Peyer's patch (tissue), 4 donors: Measurements from ENCODE around the gene FHL1.

Source experiments
- CTCF ChIP-seq, 6 experiments: fragments of 450-650 bp in 4 of 6; fragments of 200-600 bp in 2 of 6; sonication (generic) in 1 of 6; IDR thresholded peaks; one replicate each; pipeline ENCODE4 v1.5.1; 2017 to 2019; ENCODE audit warnings: antibody characterized with exemption in 6 of 6, mild to moderate bottlenecking in 3 of 6, moderate library complexity in 1 of 6
- POLR2A ChIP-seq, 2 donors: fragments of 450-650 bp; IDR thresholded peaks; one replicate each; pipeline ENCODE4 v1.5.1; 2017; ENCODE audit warnings: antibody characterized with exemption in 2 of 2, mild to moderate bottlenecking in 2 of 2, moderate library complexity in 2 of 2

- no peak for TF ChIP-seq CTCF (IDR thresholded peaks at IDR 0.05)
- TF ChIP-seq POLR2A (IDR thresholded peaks at IDR 0.05), result no peak
Measured at GRCh38 chrX:136121788-136122187, 25.5 kb upstream of the FHL1 start.
